ENCODE results near the gene CDH10.

CDH10 gene

DNA sequence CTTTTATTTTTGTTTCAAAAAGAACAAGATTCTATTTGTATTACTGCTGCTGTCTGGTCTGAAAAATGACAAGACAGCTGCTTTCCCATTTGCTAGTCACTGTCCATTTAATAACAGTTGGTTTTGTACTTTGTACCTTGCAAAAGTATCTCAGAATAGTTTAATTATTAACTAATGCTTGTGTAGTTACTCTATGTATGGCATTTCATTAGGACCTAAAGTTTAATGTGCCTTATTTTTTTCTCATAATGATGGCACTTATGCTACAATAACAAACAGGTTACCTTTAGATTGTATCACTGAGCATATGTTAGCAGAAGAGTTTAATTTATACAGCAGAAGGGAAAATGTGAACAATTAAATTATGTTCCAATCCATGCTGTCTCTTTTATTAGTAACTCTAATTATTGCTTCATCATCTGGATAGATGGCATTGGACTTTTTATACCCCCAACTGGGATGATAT lies 134.2 kb downstream of the CDH10 start:
- no peak overlapping the region for H3K27ac ChIP-seq (ENCODE audit: low read length)
- H3K36me3 ChIP-seq (replicated peaks; ENCODE audit: low read depth, low read length) = no peaks in the 10 kb centered on the region
- no peaks in the 10 kb centered on the region for H3K9me3 ChIP-seq (ENCODE audit: insufficient read depth, low read length)
- no peaks in the 10 kb centered on the region for H3K4me1 ChIP-seq (ENCODE audit: low read length)
- H3K79me2 ChIP-seq (ENCODE audit: low read length) = no peaks in the 10 kb centered on the region
- H3K4me2 ChIP-seq (ENCODE audit: low read length) = no peak overlapping the region
- H3K4me3 ChIP-seq (ENCODE audit: low read length) = no peak overlapping the region
- no peak overlapping the region for H3K9ac ChIP-seq (ENCODE audit: low read length)
- no peak for TF ChIP-seq EZH2phosphoT487 (IDR thresholded peaks at IDR 0.05; ENCODE audit: low read depth)
- TF ChIP-seq, protein P1, sequence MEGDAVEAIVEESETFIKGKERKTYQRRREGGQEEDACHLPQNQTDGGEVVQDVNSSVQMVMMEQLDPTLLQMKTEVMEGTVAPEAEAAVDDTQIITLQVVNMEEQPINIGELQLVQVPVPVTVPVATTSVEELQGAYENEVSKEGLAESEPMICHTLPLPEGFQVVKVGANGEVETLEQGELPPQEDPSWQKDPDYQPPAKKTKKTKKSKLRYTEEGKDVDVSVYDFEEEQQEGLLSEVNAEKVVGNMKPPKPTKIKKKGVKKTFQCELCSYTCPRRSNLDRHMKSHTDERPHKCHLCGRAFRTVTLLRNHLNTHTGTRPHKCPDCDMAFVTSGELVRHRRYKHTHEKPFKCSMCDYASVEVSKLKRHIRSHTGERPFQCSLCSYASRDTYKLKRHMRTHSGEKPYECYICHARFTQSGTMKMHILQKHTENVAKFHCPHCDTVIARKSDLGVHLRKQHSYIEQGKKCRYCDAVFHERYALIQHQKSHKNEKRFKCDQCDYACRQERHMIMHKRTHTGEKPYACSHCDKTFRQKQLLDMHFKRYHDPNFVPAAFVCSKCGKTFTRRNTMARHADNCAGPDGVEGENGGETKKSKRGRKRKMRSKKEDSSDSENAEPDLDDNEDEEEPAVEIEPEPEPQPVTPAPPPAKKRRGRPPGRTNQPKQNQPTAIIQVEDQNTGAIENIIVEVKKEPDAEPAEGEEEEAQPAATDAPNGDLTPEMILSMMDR (IDR thresholded peaks at IDR 0.05; ENCODE audit: low read depth, low read length) = no peak
- no peaks in the 10 kb centered on the region for H4K20me1 ChIP-seq (ENCODE audit: insufficient read depth, low read length)
- no peak overlapping the region for H2AFZ ChIP-seq (ENCODE audit: low read depth, low read length)
- H3K27me3 ChIP-seq (ENCODE audit: low read depth, low read length) = no peaks in the 10 kb centered on the region

DNA sequence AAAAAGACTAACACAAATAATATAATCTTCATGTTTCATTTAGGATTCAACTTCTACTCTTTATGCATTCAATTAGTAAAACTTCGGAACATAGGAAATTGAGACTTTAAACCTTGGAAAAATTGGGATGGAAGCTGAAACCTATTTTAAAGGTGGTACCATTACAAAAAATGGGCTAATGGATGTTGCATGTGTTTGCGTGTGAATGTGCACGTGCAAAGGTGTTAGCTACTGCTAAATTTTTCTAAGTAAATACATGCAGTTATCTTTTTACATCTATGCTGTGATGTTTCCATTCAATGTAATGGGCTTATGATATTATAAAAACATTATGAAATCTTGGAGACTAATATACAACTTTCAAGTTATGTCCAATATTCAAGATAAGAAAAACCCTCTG lies 134.8 kb downstream of the CDH10 start:
- Histone ChIP-seq H3K4me3 (ENCODE audit: low read length) (no peak overlapping the region), H3K36me3 (replicated peaks; ENCODE audit: low read depth, low read length) (no peaks in the 10 kb centered on the region), H3K79me2 (ENCODE audit: low read length) (no peaks in the 10 kb centered on the region), H2AFZ (ENCODE audit: low read depth, low read length) (no peak overlapping the region), H4K20me1 (ENCODE audit: insufficient read depth, low read length) (no peaks in the 10 kb centered on the region), H3K4me1 (ENCODE audit: low read length) (no peaks in the 10 kb centered on the region), H3K9me3 (ENCODE audit: insufficient read depth, low read length) (no peaks in the 10 kb centered on the region), H3K4me2 (ENCODE audit: low read length) (no peak overlapping the region), H3K27me3 (ENCODE audit: low read depth, low read length) (no peaks in the 10 kb centered on the region), H3K27ac (ENCODE audit: low read length) (no peak overlapping the region), H3K9ac (ENCODE audit: low read length) (no peak overlapping the region)
- TF ChIP-seq EZH2phosphoT487 (IDR thresholded peaks at IDR 0.05; ENCODE audit: low read depth) = no peak
- TF ChIP-seq, protein P1 (IDR thresholded peaks at IDR 0.05; ENCODE audit: low read depth, low read length) = no peak

DNA sequence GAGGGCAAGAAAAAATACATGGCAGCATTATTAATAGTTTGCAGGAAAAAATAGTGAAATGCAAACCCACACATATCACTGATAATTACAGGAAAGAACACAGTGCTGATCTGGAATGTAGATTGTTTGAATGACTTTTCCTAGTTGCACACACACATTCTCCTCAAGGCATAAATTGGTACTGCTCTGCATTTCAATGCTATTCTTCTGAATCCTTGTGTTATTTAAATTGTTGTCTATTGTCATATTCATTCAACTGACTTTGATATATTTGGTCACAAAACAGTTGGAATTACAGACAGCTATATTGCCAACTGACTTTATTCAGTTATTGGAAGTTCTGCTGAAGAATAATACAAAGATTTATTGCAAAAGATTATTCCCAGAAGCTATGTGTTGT lies 139.5 kb downstream of the CDH10 start:
- H4K20me1 ChIP-seq (ENCODE audit: insufficient read depth, low read length) = no peaks in the 10 kb centered on the region
- H3K9ac ChIP-seq (ENCODE audit: low read length) = no peak overlapping the region
- H3K4me2 ChIP-seq (ENCODE audit: low read length) = no peak overlapping the region
- no peaks in the 10 kb centered on the region for H3K79me2 ChIP-seq (ENCODE audit: low read length)
- H3K27ac ChIP-seq (ENCODE audit: low read length) = no peak overlapping the region
- no peak overlapping the region for H3K4me3 ChIP-seq (ENCODE audit: low read length)
- H3K4me1 ChIP-seq (ENCODE audit: low read length) = no peaks in the 10 kb centered on the region
- no peaks in the 10 kb centered on the region for H3K9me3 ChIP-seq (ENCODE audit: insufficient read depth, low read length)
- H3K36me3 ChIP-seq (replicated peaks; ENCODE audit: low read depth, low read length) = no peaks in the 10 kb centered on the region
- TF ChIP-seq, protein P1 (IDR thresholded peaks at IDR 0.05; ENCODE audit: low read depth, low read length) = no peak
- TF ChIP-seq EZH2phosphoT487 (IDR thresholded peaks at IDR 0.05; ENCODE audit: low read depth) = no peak
- no peaks in the 10 kb centered on the region for H3K27me3 ChIP-seq (ENCODE audit: low read depth, low read length)
- no peak overlapping the region for H2AFZ ChIP-seq (ENCODE audit: low read depth, low read length)

DNA sequence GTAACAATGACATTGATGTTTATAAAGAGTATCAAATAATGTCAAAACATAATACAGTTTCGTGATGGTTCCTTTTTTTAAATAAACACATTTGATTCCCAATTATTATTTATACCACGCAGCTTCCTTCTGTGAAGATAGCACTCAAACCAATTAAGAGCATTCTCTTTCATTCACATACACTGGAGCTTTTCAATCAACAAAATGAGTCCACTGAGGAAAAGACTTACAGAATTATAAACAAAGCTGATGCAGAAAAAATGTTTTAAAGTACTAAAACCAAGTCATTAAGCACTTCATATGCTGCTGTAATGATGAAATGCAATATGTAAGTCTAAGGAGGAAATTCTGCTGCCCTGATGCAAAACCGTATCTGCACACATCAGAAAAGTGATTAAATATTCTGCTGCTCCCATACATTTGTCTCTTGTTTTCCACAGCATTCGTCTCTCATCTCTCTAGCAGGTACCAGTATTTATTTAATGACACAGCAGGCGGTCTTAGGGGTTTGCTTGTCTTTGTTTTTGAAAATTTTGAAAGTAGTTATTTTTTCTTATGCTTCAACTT lies 147.1 kb downstream of the CDH10 start:
- no peak for TF ChIP-seq EZH2phosphoT487 (IDR thresholded peaks at IDR 0.05; ENCODE audit: low read depth)
- TF ChIP-seq, protein P1 (IDR thresholded peaks at IDR 0.05; ENCODE audit: low read depth, low read length) = no peak
- no peaks in the 10 kb centered on the region for H3K27me3 ChIP-seq (ENCODE audit: low read depth, low read length)
- no peak overlapping the region for H3K4me2 ChIP-seq (ENCODE audit: low read length)
- no peaks in the 10 kb centered on the region for H3K9me3 ChIP-seq (ENCODE audit: insufficient read depth, low read length)
- H3K27ac ChIP-seq (ENCODE audit: low read length) = no peak overlapping the region
- H2AFZ ChIP-seq (ENCODE audit: low read depth, low read length) = no peak overlapping the region
- no peaks in the 10 kb centered on the region for H4K20me1 ChIP-seq (ENCODE audit: insufficient read depth, low read length)
- no peaks in the 10 kb centered on the region for H3K4me1 ChIP-seq (ENCODE audit: low read length)
- no peak overlapping the region for H3K9ac ChIP-seq (ENCODE audit: low read length)
- no peak overlapping the region for H3K4me3 ChIP-seq (ENCODE audit: low read length)
- no peaks in the 10 kb centered on the region for H3K36me3 ChIP-seq (replicated peaks; ENCODE audit: low read depth, low read length)
- H3K79me2 ChIP-seq (ENCODE audit: low read length) = no peaks in the 10 kb centered on the region

Measured in OCI-LY3 (cell line).